Naive thymus-derived CD8-positive, alpha-beta T cell (primary cell): ENCODE data around the gene OTUD7B. TPM values are rescaled to one million over a fixed set of nuclear protein-coding genes. Genes with fewer than 3 reads are reported as not detected.
A peak's percentile ranks its signal among the peaks of the same experiment; 100 is the strongest.
"Not testable (repeated sequence)": the region's sequence is repeated elsewhere in the genome, so short reads cannot be mapped to it uniquely, and the experiment has no call there.

Experiments used
- ATAC-seq, 2 donors: fragments of 150-1000 bp; cut with Tn5 transposase in 1 of 2; sonication (Bioruptor Pico), chemical (Tn5 transposase) in 1 of 2; 1 replicate in 1 of 2; 2 replicates in 1 of 2; pipeline ENCODE4 v1.10.0; 2021; ENCODE audit warnings: mild to moderate bottlenecking in 2 of 2, moderate library complexity in 2 of 2
- POLR2A ChIA-PET: fragments of 350-600 bp; sonication (Branson Sonifier 250); formaldehyde crosslinking; loops from one replicate; lab custom pipeline; 2021; ENCODE audit warnings: antibody characterized with exemption; lab: Charles Lee
- DNase-seq, 10 donors: peaks; one replicate each; pipeline versions ENCODE4 v3.0.0 to v3.0.0-alpha.2; 2020 to 2022
- H3K27ac Mint-ChIP-seq, 10 donors: one replicate each; pipeline ENCODE4 v1.8.0; 2020 to 2022; ENCODE audit warnings: mild to moderate bottlenecking in 10 of 10, mixed read lengths in 10 of 10, moderate library complexity in 4 of 10, inconsistent platforms in 1 of 10
- H3K27me3 Mint-ChIP-seq, 5 donors: one replicate each; pipeline ENCODE4 v1.8.0; 2021 to 2022; ENCODE audit warnings: mixed read lengths in 5 of 5
- H3K36me3 Mint-ChIP-seq, 3 donors: one replicate each; pipeline ENCODE4 v1.8.0; 2020 to 2022; ENCODE audit warnings: mixed read lengths in 3 of 3, mild to moderate bottlenecking in 2 of 3, inconsistent platforms in 1 of 3
- H3K4me1 Mint-ChIP-seq, 4 donors: one replicate each; pipeline ENCODE4 v1.8.0; 2021 to 2022; ENCODE audit warnings: mixed read lengths in 4 of 4
- H3K4me3 Mint-ChIP-seq, 10 donors: one replicate each; pipeline ENCODE4 v1.8.0; 2020 to 2022; ENCODE audit warnings: mild to moderate bottlenecking in 10 of 10, mixed read lengths in 10 of 10, moderate library complexity in 6 of 10, inconsistent platforms in 1 of 10
- H3K9me3 Mint-ChIP-seq, 9 donors: one replicate each; pipeline ENCODE4 v1.8.0; 2020 to 2022; ENCODE audit warnings: mixed read lengths in 9 of 9, mild to moderate bottlenecking in 3 of 9, inconsistent platforms in 1 of 9, moderate library complexity in 1 of 9
- polyA plus RNA-seq, 3 donors: library from polyadenylated mRNA; unstranded; fragments of 300-500 nt; fragmentation: Illumina TruSeq; gene quantifications; one replicate each; pipeline ENCODE4 v1.2.3, GENCODE V29; 2021
- total RNA-seq, 8 experiments: library from RNA in 2 of 8; stranded (reverse) in 2 of 8; gene quantifications; one replicate each; pipeline ENCODE4 v1.2.3 and lab custom pipeline; 2021 to 2026

Gene OTUD7B
- total RNA-seq (10 to 100 TPM; 10.6 to 11.3 TPM), polyA plus RNA-seq (1 to 10 TPM in 1 of 3 donors, under 1 TPM in 2; 0.16 to 1.2 (median 0.37) TPM), total RNA-seq (lab: John Stamatoyannopoulos, UW) (17.7 to 96.0 (median 32.9) reads per million in 6 experiments)

GRCh38 chr1:150010393-150011115 is at the start of gene OTUD7B:
Gene OTUD7B (minus strand): TSS chr1:150010726. CDS start chr1:149977510, 33,216 bp downstream.
- Mint-ChIP-seq H3K4me1 (peaks cover 11 to 38% (median 28%) of the 10 kb centered on the region in 4 donors), H3K36me3 (no peaks in the 10 kb centered on the region)

GRCh38 chr1:150060260-150060659 is 49.7 kb upstream of the OTUD7B start:
- ATAC-seq (no peak), DNase-seq (no peak)
- Mint-ChIP-seq H3K9me3 (no peaks in the 10 kb centered on the region), H3K27ac (no peak overlapping the region), H3K27me3 (no peaks in the 10 kb centered on the region), H3K4me1 (peaks cover 0 to 3% (median 0%) of the 10 kb centered on the region in 4 donors), H3K4me3 (no peak overlapping the region), H3K36me3 (no peaks in the 10 kb centered on the region)
- POLR2A ChIA-PET, result interaction anchor here (0.6 kb wide), 1 partner anchor 174 kb away, joined by 3 read pairs; no protein-coding TSS in a partner anchor

More at GRCh38 chr1:150010393-150011115, at the start of gene OTUD7B:
- Mint-ChIP-seq H3K4me3 (peak within 1 kb of the TSS; percentile 82 to 99 (median 94)), H3K9me3 (no peaks in the 10 kb centered on the region), H3K27ac (peak within 1 kb of the TSS; percentile 84 to 96 (median 92)), H3K27me3 (peaks cover 0 to 24% (median 0%) of the 10 kb centered on the region in 5 donors)
- ATAC-seq (peak; percentile 74 to 81), DNase-seq (peak; percentile 25 to 77 (median 54))
- POLR2A ChIA-PET, result interaction anchor here (0.8 to 3.9 kb wide), 8 partner anchors 13 to 477 kb away, joined by 3 to 19 read pairs (median 4); partner anchors contain the start of genes TARS2 and VPS45

GRCh38 chr1:150056407-150056806 is 45.9 kb upstream of the OTUD7B start:
- H3K9me3 Mint-ChIP-seq, result no peaks in the 10 kb centered on the region
- POLR2A ChIA-PET, result no interaction called here
- H3K27me3 Mint-ChIP-seq, result peaks cover 0 to 2% (median 0%) of the 10 kb centered on the region in 5 donors

GRCh38 chr1:150055507-150055906 is 45.0 kb upstream of the OTUD7B start:
- H3K27me3 Mint-ChIP-seq, POLR2A ChIA-PET, DNase-seq, H3K4me3 Mint-ChIP-seq, H3K27ac Mint-ChIP-seq, H3K36me3 Mint-ChIP-seq, H3K4me1 Mint-ChIP-seq, ATAC-seq, H3K9me3 Mint-ChIP-seq: not testable (repeated sequence)

More at GRCh38 chr1:150056407-150056806, 45.9 kb upstream of the OTUD7B start:
- ATAC-seq (no peak), DNase-seq (no peak)
- H3K4me3 Mint-ChIP-seq, result no peak overlapping the region
- no peaks in the 10 kb centered on the region for H3K36me3 Mint-ChIP-seq
- H3K27ac Mint-ChIP-seq, result no peak overlapping the region
- H3K4me1 Mint-ChIP-seq, result peaks cover 0 to 6% (median 1%) of the 10 kb centered on the region in 4 donors

- ATAC-seq (no peak), DNase-seq (no peak)
- Mint-ChIP-seq H3K4me3 (no peak overlapping the region), H3K36me3 (no peaks in the 10 kb centered on the region), H3K4me1 (peaks cover 0 to 8% (median 3%) of the 10 kb centered on the region in 4 donors), H3K9me3 (no peaks in the 10 kb centered on the region), H3K27me3 (peaks cover 0 to 5% (median 2%) of the 10 kb centered on the region in 5 donors), H3K27ac (peak overlapping the region in 1 of 10 donors; percentile 43)
- POLR2A ChIA-PET, result interaction anchor here (0.6 to 1.3 kb wide), 2 partner anchors 166 to 1936 kb away, joined by 3 to 5 read pairs; a partner anchor contains a TSS
These were observed 43.4 kb upstream of the OTUD7B start for GRCh38 chr1:150053926-150054325.

GRCh38 chr1:150051905-150052412 is 41.4 kb upstream of the OTUD7B start:
- H3K36me3 Mint-ChIP-seq, H3K27me3 Mint-ChIP-seq, H3K4me3 Mint-ChIP-seq, POLR2A ChIA-PET, H3K4me1 Mint-ChIP-seq, DNase-seq, ATAC-seq, H3K9me3 Mint-ChIP-seq: not testable (repeated sequence)
- H3K27ac Mint-ChIP-seq, result peak overlapping the region in 1 of 10 donors; percentile 37

- DNase-seq (no peak), ATAC-seq (no peak)
- Mint-ChIP-seq H3K36me3 (peaks cover 2 to 4% (median 3%) of the 10 kb centered on the region in 3 donors), H3K27me3 (peaks cover 0 to 10% (median 4%) of the 10 kb centered on the region in 5 donors), H3K4me1 (peaks cover 0 to 8% (median 3%) of the 10 kb centered on the region in 4 donors), H3K9me3 (no peaks in the 10 kb centered on the region), H3K27ac (no peak overlapping the region), H3K4me3 (no peak overlapping the region)
- POLR2A ChIA-PET, result interaction anchor here (0.7 to 1.5 kb wide), 3 partner anchors 162 to 178 kb away, joined by 5 to 12 read pairs (median 6); a partner anchor contains a TSS
These were observed 40.5 kb upstream of the OTUD7B start for GRCh38 chr1:150051089-150051373.

GRCh38 chr1:150049926-150050325 is 39.4 kb upstream of the OTUD7B start:
- Mint-ChIP-seq H3K4me1 (peaks cover 0 to 8% (median 3%) of the 10 kb centered on the region in 4 donors), H3K27me3 (peaks cover 0 to 10% (median 4%) of the 10 kb centered on the region in 5 donors), H3K4me3 (no peak overlapping the region), H3K9me3 (no peaks in the 10 kb centered on the region), H3K27ac (no peak overlapping the region), H3K36me3 (peaks cover 2 to 4% (median 3%) of the 10 kb centered on the region in 3 donors)
- POLR2A ChIA-PET, result interaction anchor here (0.7 to 1.5 kb wide), 4 partner anchors 89 to 163 kb away, joined by 3 to 12 read pairs (median 4); a partner anchor contains a TSS
- no peak for ATAC-seq
- no peak for DNase-seq

GRCh38 chr1:150034336-150034735 is 23.8 kb upstream of the OTUD7B start:
- POLR2A ChIA-PET, result no interaction called here
- Mint-ChIP-seq H3K27ac (no peak overlapping the region), H3K4me3 (no peak overlapping the region), H3K4me1 (no peaks in the 10 kb centered on the region), H3K36me3 (no peaks in the 10 kb centered on the region), H3K27me3 (peaks cover 0 to 13% (median 1%) of the 10 kb centered on the region in 5 donors), H3K9me3 (no peaks in the 10 kb centered on the region)
- DNase-seq (no peak), ATAC-seq (no peak)

GRCh38 chr1:150028322-150028721 is 17.8 kb upstream of the OTUD7B start:
- Mint-ChIP-seq H3K9me3 (no peaks in the 10 kb centered on the region), H3K4me1 (no peaks in the 10 kb centered on the region), H3K27me3 (peaks cover 0 to 27% (median 2%) of the 10 kb centered on the region in 5 donors), H3K4me3 (no peak overlapping the region), H3K27ac (peak overlapping the region in 2 of 10 donors; percentile 44 to 60), H3K36me3 (no peaks in the 10 kb centered on the region)
- ATAC-seq (no peak), DNase-seq (no peak)
- POLR2A ChIA-PET, result no interaction called here

GRCh38 chr1:150024156-150024555 is 13.6 kb upstream of the OTUD7B start:
- ATAC-seq (no peak), DNase-seq (no peak)
- no peak overlapping the region for H3K4me3 Mint-ChIP-seq
- H3K36me3 Mint-ChIP-seq, result no peaks in the 10 kb centered on the region
- POLR2A ChIA-PET, result no interaction called here
- H3K4me1 Mint-ChIP-seq, result no peaks in the 10 kb centered on the region
- no peaks in the 10 kb centered on the region for H3K9me3 Mint-ChIP-seq
- peaks cover 0 to 35% (median 1%) of the 10 kb centered on the region in 5 donors for H3K27me3 Mint-ChIP-seq
- H3K27ac Mint-ChIP-seq, result no peak overlapping the region

GRCh38 chr1:150022357-150022756 is 11.8 kb upstream of the OTUD7B start:
- ATAC-seq (peak in 1 of 2 donors; percentile 30), DNase-seq (no peak)
- Mint-ChIP-seq H3K4me1 (no peaks in the 10 kb centered on the region), H3K27me3 (peaks cover 0 to 38% (median 1%) of the 10 kb centered on the region in 5 donors), H3K4me3 (no peak overlapping the region), H3K36me3 (no peaks in the 10 kb centered on the region), H3K9me3 (no peaks in the 10 kb centered on the region), H3K27ac (no peak overlapping the region)
- POLR2A ChIA-PET, result no interaction called here

- POLR2A ChIA-PET, result no interaction called here
- ATAC-seq (no peak), DNase-seq (no peak)
- Mint-ChIP-seq H3K27me3 (peaks cover 0 to 36% (median 1%) of the 10 kb centered on the region in 5 donors), H3K4me3 (no peak overlapping the region), H3K36me3 (no peaks in the 10 kb centered on the region), H3K4me1 (no peaks in the 10 kb centered on the region), H3K9me3 (no peaks in the 10 kb centered on the region), H3K27ac (no peak overlapping the region)
These were observed 10.7 kb upstream of the OTUD7B start for GRCh38 chr1:150021191-150021694.
